Osteocyte (in vitro differentiated cells): Measurements from ENCODE around the gene MAML2. TPM values are rescaled to one million over a fixed set of nuclear protein-coding genes. Genes with fewer than 3 reads are reported as not detected.
"Not testable (repeated sequence)": the region's sequence is repeated elsewhere in the genome, so short reads cannot be mapped to it uniquely, and the experiment has no call there.

Source experiments
- DNase-seq: peaks from one replicate; pipeline ENCODE4 v3.0.0; 2021; ENCODE audit warnings: mixed read lengths; ENCODE audit not compliant: unreplicated experiment; ENCODE audit errors: extremely low spot score
- H3K27ac Mint-ChIP-seq: one replicate; pipeline ENCODE4 v1.8.0; 2021; ENCODE audit warnings: mild to moderate bottlenecking, mixed read lengths; ENCODE audit not compliant: unreplicated experiment
- H3K27me3 Mint-ChIP-seq: one replicate; pipeline ENCODE4 v1.8.0; 2021; ENCODE audit warnings: mixed read lengths; ENCODE audit not compliant: unreplicated experiment
- H3K36me3 Mint-ChIP-seq: one replicate; pipeline ENCODE4 v1.8.0; 2021; ENCODE audit warnings: mixed read lengths; ENCODE audit not compliant: unreplicated experiment
- H3K4me1 Mint-ChIP-seq: one replicate; pipeline ENCODE4 v1.8.0; 2021; ENCODE audit warnings: mixed read lengths; ENCODE audit not compliant: unreplicated experiment
- H3K4me3 Mint-ChIP-seq: one replicate; pipeline ENCODE4 v1.8.0; 2021; ENCODE audit warnings: mild to moderate bottlenecking, moderate library complexity, mixed read lengths; ENCODE audit not compliant: unreplicated experiment
- H3K9me3 Mint-ChIP-seq: one replicate; pipeline ENCODE4 v1.8.0; 2021; ENCODE audit warnings: mixed read lengths; ENCODE audit not compliant: unreplicated experiment
- total RNA-seq: library from RNA; stranded (reverse); gene quantifications from 2 replicates; pipeline ENCODE4 v1.2.1, GENCODE V29; 2021
- TF ChIP-seq, protein P1 (sequence below): fragments of 200-600 bp; sonication (generic); IDR thresholded peaks from 2 replicates; pipeline ENCODE4 v1.5.0; 2021; ENCODE audit warnings: antibody characterized with exemption, mild to moderate bottlenecking, moderate library complexity

The MAML2 gene
- total RNA-seq, 1 donor from 2014 or later = 29.3 TPM

DNA sequence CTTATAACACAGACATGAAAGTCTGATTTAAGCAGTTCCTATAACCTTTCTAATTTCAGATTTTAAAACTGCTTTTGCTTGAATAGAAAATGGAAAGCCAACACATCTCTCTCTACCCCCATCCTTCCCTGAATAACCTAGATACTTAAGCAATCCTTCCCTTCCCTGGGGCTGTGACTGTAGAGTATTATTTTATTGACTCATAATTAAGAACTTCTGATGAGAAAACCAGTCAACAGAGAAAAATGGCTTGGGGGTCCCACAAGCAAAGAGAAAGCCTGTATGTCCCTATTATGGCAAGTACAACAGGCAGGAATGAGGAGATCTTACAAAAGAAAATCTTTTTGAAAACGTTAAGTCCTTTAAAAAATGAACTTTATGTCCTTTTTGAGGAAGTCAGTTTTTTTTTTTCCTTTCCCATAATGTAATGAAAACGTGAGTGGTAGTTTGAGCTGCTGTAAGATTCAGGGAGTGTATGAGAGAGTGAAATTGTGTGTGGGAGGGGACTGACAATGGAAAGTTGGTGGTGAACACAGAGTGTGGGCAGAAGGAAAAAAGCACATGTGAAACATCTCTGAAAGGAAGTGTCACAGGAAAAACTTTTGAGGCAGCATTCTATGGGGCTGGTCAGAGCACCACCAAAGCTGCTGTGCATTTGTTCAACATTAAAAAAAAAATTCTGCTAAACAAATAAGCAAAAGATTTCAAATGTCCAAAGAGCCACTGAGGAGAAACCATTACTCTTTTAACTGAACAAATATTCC is 154.6 kb downstream of the MAML2 start:
- peak overlapping the region; percentile 88 for H3K27ac Mint-ChIP-seq
- peaks cover 7% of the 10 kb centered on the region for H3K36me3 Mint-ChIP-seq
- no peaks in the 10 kb centered on the region for H3K9me3 Mint-ChIP-seq
- no peaks in the 10 kb centered on the region for H3K27me3 Mint-ChIP-seq
- peak overlapping the region; percentile 16 for H3K4me3 Mint-ChIP-seq
- DNase-seq = no peak
- H3K4me1 Mint-ChIP-seq = peaks cover 65% of the 10 kb centered on the region
- TF ChIP-seq, protein P1, sequence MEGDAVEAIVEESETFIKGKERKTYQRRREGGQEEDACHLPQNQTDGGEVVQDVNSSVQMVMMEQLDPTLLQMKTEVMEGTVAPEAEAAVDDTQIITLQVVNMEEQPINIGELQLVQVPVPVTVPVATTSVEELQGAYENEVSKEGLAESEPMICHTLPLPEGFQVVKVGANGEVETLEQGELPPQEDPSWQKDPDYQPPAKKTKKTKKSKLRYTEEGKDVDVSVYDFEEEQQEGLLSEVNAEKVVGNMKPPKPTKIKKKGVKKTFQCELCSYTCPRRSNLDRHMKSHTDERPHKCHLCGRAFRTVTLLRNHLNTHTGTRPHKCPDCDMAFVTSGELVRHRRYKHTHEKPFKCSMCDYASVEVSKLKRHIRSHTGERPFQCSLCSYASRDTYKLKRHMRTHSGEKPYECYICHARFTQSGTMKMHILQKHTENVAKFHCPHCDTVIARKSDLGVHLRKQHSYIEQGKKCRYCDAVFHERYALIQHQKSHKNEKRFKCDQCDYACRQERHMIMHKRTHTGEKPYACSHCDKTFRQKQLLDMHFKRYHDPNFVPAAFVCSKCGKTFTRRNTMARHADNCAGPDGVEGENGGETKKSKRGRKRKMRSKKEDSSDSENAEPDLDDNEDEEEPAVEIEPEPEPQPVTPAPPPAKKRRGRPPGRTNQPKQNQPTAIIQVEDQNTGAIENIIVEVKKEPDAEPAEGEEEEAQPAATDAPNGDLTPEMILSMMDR = no peak

DNA sequence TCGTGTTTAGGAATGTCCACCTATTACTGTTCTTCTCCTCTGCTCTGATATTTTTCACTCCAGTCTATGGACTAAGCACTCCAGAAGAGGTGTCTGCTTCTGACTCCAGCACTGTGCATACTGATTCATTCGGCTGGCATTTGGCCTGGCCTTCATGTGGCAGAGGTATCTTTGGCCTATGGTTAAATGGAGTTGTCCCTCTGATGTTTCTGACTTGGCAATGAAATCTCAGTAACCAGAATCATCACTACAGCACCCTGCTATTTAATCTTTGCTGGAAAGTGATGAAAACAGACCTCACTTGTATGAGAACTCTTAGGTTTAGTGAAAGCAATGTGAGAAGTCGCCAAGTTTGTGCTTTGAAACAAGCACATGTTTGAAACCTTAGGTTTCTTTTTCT is 155.2 kb downstream of the MAML2 start:
- Mint-ChIP-seq H3K9me3 (no peaks in the 10 kb centered on the region), H3K4me3 (peak overlapping the region; percentile 16), H3K36me3 (peaks cover 7% of the 10 kb centered on the region), H3K4me1 (peaks cover 62% of the 10 kb centered on the region), H3K27ac (peak overlapping the region; percentile 88), H3K27me3 (no peaks in the 10 kb centered on the region)
- no peak for DNase-seq
- TF ChIP-seq, protein P1 = no peak

DNA sequence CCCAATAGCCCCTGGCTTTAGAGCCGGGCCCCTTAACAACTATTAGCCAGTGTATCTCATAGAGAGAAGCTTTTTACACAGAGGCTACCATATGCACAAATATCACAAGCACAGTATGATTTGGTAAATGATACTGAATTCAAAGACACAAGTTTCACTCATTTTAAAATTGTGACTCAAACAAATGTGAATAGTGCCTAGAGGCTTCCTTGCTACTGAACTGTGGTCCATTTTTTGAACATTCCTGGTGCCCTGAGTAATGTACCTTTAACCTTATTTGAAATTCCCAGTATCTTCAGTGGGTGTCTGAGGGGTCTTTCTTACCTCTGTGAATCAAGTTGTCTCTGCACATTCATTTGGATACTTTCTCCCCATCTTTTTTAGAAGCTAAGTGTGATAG is 156.2 kb downstream of the MAML2 start:
- DNase-seq = no peak
- Mint-ChIP-seq H3K4me1 (peaks cover 58% of the 10 kb centered on the region), H3K9me3 (no peaks in the 10 kb centered on the region), H3K4me3 (no peak overlapping the region), H3K36me3 (peaks cover 4% of the 10 kb centered on the region), H3K27me3 (no peaks in the 10 kb centered on the region), H3K27ac (peak overlapping the region; percentile 88)
- TF ChIP-seq, protein P1 = no peak

- H3K27me3 Mint-ChIP-seq = no peaks in the 10 kb centered on the region
- H3K36me3 Mint-ChIP-seq = no peaks in the 10 kb centered on the region
- peak; percentile 49 for DNase-seq
- H3K4me3 Mint-ChIP-seq = no peak overlapping the region
- TF ChIP-seq, protein P1 = no peak
- H3K9me3 Mint-ChIP-seq = no peaks in the 10 kb centered on the region
- peaks cover 50% of the 10 kb centered on the region for H3K4me1 Mint-ChIP-seq
- H3K27ac Mint-ChIP-seq = no peak overlapping the region
Measured at GRCh38 chr11:96185220-96185768, 157.7 kb downstream of the MAML2 start.

- H3K36me3 Mint-ChIP-seq, H3K27me3 Mint-ChIP-seq, H3K9me3 Mint-ChIP-seq, H3K27ac Mint-ChIP-seq, H3K4me3 Mint-ChIP-seq, DNase-seq: not testable (repeated sequence)
- peaks cover 24% of the 10 kb centered on the region for H3K4me1 Mint-ChIP-seq
Measured at GRCh38 chr11:96180937-96181336, 162.1 kb downstream of the MAML2 start.
